Measurements from ENCODE around the gene PIMREG.
"Not testable (repeated sequence)": the region's sequence is repeated elsewhere in the genome, so short reads cannot be mapped to it uniquely, and the experiment has no call there.

Gene PIMREG

DNA sequence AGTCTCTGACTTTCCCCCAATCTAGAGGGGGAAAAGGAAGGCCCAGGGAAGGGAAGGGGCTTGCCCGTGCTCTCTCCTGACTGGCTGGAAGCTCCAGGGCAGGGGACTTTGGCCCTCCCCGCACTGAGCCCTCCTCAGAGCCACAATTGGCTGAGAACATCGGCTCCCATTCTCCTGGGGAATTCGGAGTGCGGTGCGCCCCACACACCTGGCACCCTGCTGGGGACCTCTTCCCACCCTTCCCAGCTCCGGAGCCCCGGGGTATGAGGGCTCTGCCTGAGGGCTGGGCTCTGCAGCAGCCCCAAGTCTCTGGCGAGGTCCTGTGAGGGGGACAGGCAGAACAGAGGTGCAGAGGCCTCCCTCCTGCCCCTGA lies 36.0 kb downstream of the PIMREG start:
- no peak for DNase-seq

DNA sequence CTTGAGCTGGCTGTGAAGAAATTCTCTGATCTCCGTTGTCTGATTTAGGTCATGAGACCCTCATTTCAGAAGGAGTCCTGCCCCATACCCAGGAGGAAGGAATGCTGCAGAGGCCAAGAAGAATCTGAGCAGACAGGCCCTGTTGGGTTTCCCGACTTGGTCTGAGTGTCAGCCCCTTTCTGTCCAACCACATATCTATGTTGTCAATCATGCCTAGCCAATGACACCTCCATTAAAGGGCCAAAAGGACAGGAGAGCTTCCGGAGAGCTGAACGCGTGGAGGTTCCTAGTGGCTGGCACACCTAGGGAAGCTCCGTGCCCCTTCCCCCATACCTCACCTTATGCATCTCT lies 37.8 kb downstream of the PIMREG start:
- DNase-seq, result no peak

DNA sequence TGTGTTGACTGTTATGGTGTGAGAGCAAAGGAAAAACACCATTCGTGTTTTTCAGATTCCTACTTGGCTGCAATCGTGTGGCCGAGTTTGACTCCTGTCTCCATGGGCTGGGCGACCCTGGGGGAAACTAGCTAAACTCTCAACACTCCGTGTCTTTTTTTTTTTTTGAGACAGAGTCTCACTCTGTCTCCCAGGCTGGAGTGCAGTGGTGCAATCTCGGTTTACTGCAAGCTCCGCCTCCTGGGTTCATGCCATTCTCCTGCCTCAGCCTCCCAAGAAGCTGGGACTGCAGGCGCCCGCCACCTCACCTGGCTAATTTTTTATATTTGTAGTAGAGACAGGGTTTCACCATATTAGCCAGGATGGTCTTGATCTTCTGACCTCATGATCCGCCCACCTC lies 38.5 kb downstream of the PIMREG start:
- not testable (repeated sequence) for DNase-seq

DNA sequence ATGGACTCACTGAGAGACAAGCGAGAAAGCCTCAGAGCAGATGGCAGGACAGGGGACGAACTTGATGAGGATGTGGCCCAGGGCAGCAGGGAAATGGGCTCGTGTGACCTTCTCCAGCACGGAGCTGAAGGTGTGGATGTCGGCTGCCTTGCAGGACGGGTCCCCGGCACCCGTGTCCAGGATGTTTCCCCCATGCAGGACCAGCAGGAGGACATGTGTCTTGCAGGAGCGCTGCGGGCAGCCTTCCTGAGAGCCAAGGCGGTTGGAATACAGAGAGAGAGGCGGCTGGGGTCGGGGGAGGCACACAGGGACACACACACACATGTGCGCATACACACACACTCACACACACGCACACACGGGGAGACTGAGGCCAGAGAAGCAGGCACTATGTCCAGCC lies 39.3 kb downstream of the PIMREG start:
- no peak for DNase-seq

DNA sequence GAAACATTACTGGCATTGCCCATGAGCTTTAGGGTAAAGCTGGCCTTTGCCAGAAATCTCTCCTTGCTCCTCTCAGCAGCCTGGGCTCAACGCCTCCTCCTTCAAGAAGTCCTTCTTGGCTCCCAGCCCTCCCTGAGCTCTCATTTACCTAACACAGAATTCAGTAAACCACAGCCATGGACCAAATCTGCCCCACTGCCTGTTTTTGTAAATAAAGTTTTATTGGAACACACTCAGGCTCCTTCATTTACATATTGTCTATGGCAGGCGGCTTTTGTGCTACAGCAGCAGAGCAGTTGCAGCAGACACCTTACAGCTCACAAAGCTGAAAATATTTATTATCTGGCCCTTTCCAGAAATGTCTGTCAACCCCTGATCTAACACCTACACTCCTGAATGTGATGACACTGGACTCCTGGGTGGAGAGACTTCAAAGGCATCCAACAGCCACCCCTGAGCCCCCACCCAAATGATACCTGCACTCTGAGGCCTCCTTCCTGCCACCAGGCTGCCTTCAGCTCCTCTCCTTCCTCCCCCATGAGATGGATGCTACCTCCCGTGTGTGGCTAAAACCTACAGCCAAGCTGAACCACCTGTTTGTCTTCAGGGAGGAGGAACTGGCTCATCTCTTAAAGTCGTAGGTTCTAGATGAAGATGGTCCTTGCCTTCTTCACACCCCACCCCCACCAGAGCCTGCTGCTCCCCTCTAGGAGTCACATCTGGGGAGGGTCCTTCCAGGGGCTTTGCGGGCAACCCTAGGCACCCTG lies 41.6 kb downstream of the PIMREG start:
- DNase-seq, result no peak

DNA sequence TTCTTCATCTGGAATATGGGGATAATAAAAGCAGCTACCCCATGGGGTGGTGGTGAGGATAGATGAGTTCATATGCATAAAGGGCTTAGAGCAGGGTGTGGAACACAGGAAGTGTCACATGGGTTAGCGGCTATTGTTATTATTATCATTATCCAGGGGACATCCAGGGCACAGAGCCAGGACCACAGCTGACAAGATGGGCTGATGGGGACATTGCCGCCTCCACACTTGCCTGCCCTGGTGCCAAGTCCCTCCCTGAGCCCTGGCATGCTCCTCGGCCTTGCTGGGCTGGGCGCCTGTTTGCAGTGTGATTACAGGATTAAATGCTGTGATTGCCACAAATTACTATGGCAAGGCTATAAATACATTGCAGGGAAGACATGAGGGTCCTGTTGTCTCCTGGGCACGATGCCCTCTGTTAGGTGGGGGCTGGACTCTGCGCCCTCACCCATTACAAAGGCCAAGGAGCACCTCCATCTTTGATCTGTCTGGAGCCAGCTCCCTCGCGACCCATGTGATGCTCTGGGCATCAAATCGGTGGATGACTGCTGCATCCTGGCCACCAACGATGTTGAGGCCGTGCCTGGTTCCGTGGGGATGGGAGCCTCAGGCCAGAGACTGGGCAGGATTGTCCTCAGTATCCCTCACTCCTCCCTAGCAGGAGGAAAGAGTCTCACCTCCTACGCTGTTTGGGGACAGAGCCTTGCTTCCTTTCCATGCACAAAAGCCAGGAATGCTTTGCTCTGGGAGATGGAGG lies 43.2 kb downstream of the PIMREG start:
- no peak for DNase-seq

DNA sequence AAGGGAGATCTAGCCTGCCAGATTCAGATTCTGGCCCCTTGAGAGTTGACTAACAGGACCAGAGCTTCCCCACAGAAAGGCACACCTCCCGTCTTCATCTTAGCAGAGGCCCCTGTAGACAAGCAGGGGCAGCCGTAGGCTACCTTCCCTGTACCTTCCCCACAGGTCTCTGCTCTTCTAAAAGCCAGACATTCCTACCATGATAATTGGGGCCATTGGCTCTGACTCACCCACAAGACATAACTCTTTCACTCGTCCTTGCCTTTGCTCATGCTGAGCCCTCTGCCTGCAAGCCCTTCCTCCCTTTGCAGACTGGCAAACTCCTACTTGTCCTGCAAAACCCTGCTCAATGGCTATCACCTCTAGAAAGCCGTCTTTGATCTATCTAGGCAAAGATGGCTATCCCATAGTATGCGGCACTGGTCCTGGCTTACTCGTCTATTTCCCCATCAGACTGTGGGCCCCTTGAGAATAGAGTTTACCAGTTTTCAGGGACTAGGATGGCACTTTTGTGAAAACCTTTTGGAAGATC lies 43.8 kb downstream of the PIMREG start:
- DNase-seq, result no peak

DNA sequence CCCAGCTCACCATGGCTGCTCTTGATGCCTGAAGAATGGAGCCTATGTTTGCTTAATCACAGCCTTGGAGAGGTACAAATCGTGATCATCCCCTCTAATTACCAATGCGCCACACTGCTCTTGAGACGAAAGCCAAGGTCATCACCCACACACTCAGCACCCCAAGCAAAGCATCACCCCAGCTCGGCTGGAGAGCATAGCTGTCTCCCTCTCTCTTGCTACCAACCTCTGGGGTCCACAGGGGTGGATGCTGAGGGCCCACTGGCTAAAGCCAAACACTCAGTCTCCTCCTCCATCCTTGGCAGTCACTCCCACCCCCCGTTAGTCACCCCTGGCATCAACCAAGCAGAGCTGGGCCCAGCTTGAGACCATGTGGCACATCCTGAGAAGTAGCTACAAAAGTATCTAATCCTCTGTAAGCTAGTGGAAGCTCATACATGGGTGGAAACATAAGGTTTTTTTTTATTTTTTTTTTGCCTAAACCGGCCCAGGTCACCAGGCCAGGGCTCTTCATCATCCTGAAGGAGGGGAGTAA lies 44.8 kb downstream of the PIMREG start:
- DNase-seq, result no peak

DNA sequence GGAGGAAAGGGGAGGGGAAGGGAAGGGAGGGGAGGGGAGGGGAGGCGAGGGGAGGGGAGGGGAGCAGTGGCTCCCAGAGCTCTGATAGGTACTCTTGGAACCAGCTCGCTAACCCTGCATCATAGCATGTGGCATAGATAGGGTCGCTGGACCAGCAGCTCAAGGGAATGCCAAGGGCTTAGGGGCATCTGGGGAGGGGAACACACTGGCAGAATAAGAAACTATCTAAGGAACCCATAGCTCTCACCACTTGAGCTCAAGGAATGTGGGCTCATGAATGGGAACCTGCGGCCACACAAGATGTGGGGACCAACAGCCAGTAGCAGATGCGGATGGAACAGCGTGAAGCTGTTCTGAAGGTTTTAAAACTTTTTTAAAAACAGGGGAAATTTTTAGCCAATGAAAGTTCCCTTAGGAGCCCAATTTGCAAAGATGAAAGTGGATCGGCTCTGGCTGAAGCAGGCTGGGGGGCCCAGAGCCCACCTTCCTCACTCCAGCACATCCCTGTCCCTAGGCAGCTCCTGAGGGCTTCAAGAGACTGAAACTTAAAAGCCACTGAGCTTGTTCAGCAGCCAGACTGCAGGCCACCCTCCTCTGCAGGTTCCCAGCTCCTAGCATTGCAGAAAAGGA lies 46.9 kb downstream of the PIMREG start:
- no peak for DNase-seq

DNA sequence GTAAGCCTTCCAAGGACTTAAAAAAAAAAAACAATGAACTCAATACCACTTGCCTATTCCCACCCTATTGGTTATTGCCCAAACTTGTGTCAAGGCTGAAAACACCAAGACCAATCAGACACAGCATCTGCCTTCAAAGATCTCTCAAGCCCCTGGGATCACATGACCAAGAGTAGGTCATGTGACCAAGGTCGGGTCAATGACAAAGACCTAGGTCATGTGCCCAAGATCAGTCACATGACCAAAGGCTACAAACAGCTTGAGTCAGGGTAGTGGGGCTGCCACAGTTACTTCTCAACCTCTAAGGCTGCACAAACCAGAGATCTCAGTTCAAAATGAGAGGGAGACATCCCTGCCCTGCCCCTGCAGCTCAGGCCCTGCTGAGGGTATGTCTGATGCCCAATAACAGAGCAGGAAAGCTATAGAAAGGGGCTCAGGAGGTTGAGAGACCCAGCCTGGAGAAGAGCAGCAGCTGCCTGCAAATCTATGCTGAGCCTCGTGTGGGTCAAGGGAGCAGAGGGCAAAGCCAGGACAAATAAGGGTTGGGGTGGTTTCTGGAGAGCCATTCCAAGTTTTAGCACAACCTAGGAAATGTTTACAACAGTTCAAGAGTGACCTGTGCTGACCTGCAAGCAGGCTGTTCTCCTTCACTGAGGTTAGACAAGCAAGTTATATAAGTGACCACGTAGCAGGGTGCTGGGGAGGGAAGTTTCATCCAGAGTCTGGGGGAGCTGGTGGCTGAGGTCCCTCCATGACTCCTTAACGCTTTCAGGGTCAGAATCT lies 48.8 kb downstream of the PIMREG start:
- DNase-seq, result no peak

DNA sequence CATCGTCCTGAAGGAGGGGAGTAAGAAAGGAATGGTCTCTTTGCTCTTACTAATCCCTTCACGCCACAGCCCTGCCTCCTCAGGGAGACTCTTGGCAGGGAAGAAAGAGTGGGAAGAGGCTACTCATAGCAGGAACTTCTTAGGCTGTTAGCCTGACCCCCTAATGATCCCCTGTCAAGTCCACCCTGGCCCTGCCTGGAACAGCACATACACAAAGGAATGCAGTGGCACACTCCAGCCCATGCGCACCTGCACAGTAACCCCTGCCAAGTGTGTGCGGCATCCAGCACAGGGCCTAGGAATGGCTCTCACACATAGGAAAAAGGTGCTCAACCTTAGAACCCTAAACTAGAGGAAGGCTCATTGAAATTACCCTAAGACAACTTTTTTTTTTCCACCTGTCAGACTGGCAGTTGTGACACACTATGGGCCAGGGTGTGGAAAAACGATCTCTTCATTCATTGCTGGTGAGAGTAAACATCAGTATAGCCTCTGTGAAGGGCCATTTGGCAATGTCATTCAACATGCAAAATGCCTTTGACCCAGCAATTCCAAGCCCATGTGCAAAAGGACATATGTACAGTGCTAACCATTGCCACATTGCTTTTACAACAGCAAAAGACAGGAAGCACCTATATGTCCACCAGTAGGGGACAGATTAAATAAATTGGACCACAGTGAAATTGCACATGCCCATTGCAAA lies 50.1 kb downstream of the PIMREG start:
- no peak for DNase-seq

DNA sequence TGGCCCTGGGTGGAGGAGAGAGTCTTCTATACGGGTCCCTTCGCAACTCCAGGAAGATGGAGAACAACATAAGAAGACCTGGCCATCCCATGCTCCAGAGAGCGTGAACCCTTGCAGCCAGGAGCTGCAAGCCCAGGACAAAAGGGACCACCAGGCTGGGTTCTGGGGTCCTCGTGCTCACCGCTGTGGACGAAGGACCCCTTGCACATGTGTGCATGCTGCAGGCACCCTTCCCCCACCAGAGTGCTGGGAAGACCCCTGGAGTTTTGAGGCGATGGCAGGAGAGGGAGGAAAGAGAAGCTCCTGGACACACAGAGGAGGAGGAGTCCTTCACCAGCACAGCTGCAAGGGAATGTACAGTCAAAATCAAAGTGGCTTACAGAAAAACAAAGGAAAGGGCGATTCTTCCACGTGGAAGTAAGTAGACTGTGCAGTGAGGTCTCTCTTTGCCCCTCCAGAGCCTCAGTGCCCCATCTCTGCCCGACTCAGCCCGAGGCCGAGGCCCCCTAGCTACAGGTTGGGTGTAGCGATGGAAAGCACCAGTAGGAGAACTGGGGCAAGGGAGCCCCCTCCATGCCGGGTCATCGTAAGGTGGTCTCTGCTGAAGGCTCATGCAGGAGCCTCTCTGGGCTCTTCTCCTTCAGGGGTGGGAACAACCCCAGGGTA lies 51.3 kb downstream of the PIMREG start:
- no peak for DNase-seq

DNA sequence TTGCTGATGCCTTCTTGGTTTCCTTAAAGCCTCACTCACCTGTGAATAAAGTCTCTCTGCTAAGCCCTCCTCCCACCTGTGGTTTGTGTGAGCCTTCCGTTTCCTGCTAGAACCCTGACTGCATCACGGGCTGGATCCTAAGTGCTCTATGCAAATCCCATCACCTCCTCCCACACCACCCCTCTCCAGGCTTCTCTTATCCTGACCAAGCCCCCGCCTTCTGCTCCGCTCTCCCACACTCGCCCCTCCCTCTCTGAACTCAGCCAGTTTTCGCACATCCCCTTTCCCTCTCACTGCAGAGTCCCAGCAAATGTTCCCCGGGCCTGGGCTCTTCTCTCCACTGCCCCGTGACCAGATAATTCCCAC lies 51.8 kb downstream of the PIMREG start:
- DNase-seq, result no peak

DNA sequence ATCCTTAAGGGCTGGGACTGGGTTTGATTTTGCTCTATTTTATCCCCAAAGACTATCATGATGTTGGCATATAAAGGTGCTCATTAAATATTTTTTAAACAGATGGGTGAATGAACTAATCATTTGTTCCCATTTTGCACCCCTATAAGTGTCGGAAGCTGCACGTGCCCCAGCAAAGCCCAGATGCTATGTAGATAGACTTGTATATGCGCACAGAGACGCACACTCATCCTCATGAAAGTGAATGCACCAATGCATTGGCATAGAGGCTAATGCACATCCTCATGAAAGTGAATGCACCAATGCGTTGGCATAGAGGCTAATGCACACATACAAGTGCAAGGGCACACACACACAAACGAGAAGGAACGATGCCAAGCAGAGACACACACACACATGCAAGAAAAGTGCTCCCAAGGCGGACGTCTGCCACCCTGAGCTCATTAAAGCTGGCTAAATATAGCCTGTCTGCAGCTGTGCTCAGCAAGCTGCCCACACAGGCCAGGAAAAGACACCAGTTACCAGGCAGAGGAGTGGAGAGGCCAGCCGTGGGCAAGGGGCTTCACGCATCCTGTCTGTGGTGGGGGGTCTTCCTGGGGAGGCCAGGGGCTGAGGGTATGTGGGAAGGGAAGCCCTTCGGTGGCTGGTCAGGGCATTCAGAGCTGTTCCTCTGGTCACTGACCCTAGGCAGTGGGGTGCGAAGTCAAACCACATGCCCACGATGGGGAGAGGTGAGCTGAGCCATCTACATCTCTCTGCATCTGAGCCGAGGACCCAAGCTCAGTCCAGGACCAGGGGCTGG lies 52.6 kb downstream of the PIMREG start:
- no peak for DNase-seq

DNA sequence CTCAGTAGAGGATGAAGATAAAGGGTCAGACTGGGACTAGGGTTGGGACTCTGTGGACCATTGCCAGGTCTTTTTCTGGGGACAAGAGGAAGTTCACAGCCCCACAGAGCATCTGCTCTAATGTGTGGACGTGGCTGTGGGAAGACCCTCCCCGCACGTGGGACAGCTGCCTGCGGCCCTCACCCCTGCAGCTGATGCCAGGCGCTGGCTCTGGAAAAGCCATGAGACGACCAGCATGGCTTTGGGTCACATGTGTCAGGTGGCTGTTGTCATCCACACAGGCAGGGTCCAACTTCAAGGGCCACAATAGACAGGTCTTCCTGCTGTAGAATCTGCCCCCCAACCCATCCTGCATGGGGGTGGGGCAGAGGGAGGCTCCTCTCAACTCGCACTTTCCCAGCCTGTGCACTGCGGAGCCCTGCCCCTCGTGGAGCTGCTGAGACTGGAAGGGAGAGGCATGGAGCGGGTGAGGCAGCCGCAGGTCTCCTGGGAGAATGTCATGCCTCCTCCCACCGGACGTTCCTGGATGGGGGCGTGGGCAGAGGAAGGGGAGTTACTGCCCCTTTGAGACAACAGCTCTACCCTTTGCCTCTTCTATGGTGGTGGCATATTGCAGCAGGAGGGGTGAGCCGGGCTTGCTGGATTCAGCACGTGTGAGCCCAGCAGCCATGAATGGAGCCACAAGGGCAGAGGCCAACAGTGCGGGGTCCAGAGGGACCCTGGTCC lies 53.4 kb downstream of the PIMREG start:
- DNase-seq, result no peak

DNA sequence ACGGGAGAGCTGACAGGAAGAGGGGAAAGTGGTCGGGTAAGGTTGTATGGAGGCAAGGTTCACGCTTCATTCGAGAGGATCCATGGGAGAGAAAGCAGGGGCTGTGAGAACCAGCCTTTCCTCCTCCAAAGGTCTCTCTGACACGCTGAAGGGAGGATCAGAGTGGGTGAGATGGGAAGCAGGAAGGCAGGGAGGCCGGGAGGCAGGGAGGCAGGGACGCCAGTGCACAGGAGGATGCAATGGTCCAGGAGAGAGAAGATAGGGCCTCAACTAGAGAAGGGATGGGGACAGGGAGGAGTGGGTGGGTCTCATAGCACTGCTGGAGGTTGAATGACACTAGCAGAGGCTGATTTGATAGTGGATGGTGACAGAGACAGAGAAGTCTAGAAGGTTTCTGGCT lies 54.1 kb downstream of the PIMREG start:
- no peak for DNase-seq

DNA sequence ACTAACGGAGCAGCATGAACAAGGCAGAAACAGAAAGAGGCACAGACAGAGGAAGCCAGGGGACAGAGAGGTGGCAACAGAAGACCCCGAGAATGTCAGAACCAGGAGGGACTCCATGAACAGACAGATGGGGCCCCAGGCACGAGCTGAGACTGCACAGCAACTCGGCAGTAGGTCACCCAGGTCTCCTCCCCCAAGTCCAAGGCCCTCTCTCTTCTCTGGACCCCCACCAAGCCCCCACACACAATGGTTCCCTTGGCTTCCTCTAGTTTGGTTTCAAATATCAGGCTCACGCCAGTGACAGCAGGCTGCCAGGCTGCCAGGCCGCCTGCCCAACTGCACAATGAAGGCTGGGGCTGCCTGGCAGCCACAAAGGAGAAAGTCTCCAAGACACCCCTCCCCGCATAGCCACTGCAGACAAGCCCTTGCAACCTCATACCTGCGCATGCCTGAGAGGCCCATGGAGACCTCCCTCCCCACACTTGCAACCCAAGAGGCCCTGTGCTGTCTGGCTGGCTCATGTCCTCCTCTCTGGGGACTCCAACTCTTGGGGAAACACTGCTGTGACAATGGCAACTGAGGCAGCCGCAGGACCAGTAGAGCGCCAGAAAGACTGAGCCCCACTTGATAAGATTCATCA lies 54.8 kb downstream of the PIMREG start:
- no peak for DNase-seq

Data from HCEC 1CT (cell line).